Activated CD4-positive, alpha-beta T cell treated with anti-CD3 and anti-CD28 coated beads, Interleukin-2, amount 50 U/mL, for 1 hour (primary cell): ENCODE measurements around the gene LCE1F.

ENCODE experiments used
- DNase-seq: peaks from one replicate; pipeline ENCODE4 v3.0.0-alpha.2; 2020

Gene LCE1F, protein sequence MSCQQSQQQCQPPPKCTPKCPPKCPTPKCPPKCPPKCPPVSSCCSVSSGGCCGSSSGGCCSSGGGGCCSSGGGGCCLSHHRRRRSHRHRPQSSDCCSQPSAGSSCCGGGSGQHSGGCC

DNA sequence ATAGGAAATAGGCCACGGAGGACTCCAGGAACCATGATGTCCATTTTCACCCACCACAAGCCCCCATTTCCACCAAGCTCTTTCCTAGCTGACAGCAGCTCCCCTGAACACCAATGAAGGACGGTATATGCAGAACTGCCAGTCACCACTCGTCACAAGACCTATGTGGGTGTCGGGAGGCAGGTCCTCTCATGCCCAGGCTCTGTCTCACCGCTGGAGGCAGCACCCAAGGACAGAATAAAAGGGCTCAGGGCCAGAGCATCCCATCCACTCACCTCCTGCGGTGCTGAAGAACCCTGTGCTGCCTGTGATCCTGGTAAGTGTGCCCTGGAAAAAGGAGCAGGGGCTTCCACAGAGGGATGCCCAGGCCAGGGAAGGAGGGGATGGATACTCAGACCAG, at the start of gene LCE1F:
LCE1F (plus strand) TSS at position 266 of the 400 bp plus-strand sequence. CDS start 1,232 bp downstream, outside the sequence.
- DNase-seq, result no peak

DNA sequence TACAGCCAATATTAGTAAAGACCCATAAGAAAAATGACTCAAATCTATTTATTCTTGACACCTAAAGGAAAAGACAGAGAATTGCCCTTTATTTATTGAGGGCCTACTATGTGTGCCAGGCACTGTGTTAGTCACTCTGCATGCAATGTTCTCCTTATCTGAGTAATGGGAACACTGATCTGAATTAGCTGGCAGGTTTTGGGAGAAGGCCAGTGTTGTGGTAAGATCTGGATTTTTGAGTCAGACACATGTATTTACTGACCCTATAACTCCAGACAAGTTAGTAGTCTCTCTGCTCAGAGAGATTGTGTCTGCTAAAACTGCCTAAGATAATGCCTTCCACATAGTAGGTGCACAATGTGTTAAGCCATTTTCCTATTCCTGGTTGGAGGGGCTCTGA, 49.7 kb upstream of the LCE1F start:
- DNase-seq, result no peak

DNA sequence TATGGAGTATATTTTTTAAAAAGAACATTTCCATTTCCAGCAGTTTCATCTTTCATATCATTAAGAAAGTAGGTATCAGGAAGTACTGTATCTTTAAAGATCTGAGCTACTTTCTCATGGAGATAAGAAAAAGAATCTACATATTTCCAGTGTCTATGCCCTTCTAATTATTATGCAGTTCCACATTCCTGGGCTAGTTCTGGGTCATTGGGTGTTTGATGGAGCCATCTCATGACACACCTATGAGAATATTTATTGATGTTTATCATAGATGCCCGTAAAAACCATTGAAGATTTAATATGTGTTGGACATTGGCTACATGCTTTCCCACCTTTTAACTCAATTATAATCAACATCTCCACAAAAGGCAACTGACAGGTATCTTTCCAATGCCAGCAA, 46.0 kb upstream of the LCE1F start:
- no peak for DNase-seq

DNA sequence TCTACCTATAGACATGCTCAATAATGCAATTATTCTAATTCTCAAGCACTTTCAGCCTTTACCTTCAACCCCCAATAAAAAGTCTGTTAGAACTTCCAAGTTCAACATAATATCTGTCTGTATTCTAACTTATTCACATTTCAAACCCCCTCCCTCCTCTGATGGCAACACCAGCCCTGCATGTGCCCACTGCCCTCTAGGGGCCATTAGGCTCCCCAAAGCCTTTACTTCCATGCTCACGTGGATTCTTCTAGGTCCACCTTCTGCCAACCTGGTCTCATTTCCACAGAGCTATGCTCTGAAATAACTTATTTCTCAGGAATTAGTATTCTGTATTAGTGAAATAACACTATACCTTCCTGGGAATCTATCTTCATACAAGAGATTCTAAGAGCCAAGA, 39.3 kb upstream of the LCE1F start:
- DNase-seq, result no peak

DNA sequence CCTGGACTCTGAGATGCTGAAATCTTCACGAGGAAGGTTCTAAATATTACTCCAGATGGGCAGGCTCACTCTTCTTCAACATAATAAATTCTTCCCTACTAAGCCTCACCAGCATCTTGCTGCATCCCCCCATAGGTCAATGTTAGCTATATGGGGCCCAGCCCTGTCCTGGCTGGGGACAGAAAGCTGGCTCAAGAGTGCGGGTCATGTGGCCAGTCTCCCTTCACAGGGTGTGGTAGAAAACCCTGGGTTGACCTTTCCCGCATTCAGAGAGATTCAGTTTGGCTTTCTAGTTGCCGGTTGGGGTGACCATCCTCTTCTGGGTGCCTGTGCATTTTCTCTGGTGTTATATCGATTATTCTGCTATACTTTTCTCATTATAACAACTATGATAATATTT, 36.9 kb upstream of the LCE1F start:
- no peak for DNase-seq

DNA sequence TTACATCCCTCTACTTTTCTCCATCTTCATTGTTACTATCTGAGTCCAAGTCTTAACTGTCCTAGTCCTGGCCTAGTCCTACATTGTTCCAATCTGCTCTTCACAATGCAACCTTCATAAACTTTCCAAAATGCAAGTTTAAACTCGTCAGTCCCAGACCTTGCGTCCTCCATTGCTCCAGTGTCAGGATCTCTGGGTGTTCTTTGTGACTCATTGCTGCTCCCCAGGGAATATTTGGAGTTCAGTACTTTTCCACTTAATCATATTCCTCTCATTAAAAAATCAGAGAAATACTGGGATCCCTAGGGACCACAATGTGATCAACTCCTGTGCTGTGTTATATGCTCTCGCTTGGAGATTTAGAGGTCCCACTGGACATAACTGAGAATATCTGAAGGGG, 35.1 kb upstream of the LCE1F start:
- no peak for DNase-seq

DNA sequence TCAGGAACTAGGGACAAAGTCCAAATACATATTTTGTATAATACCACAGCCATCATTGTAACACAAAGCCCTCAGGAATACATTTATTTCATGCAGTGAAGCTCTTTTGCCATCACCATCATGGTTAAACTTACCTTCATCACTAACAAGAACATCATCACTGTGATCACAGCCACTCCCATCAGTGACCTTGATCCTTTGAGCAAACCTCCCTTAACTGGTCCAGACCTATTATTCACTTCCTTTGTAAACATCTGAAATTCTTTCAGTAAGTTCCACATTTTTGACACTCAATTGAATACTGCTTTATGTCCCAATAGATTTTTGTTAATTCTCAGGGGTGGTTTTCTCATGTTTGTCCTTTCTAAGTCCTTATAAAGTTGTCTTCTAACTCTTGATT, 33.3 kb upstream of the LCE1F start:
- DNase-seq, result no peak

DNA sequence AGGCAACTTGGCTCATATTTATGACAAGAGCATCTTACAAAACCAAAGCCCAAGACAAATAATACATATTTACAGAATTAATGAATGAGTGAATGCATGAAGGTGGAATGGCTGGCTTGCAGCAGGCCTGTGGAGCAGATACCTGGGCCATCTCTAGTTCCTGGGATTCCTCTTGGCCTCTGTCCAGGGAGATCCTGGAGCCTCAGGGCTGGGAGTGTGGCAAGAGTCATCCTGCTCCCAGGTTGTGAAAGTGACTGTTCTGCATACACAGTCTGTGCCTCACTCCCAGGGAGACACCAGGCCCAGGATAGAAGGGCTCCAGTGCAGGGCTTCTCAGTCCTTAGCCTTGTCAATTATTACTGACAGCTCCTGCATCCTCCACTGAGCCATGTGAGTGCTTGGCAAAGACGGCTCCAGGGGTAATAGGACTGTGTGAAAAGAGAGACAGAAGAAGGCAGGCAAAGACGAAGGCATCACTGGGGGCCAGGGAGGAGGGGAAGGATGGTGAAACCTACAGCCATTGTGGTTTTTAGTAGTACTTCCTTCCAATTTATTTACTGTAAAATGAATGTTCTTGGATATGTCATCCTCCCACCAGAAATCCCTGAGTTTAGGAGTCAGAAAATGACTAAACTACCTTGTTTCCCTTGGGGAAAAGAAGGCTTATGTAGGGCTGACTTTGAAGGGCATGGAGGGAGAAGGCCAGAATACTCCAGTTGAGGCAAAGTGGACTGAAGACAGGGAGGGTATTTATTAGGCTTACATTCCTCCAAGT, 31.4 kb upstream of the LCE1F start:
- no peak for DNase-seq

DNA sequence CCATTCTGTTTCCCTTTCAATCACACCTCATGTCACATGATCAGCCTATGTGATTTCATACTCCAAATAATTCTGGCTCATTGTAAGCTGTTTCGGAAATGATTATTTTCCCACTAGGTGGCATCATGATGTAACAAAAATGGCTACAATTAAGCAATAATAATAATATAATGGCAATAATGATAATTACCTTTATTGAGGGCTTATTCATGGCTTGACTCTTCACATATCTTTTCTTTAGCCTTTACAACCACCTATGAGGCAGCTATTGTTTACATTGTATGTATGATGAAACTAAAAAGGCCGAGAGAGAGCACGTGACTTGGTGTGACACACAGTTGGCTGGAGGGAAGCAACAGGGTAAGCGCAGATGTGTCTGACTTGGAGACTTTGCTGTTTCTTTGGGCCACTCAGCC, 29.6 kb upstream of the LCE1F start:
- no peak for DNase-seq

DNA sequence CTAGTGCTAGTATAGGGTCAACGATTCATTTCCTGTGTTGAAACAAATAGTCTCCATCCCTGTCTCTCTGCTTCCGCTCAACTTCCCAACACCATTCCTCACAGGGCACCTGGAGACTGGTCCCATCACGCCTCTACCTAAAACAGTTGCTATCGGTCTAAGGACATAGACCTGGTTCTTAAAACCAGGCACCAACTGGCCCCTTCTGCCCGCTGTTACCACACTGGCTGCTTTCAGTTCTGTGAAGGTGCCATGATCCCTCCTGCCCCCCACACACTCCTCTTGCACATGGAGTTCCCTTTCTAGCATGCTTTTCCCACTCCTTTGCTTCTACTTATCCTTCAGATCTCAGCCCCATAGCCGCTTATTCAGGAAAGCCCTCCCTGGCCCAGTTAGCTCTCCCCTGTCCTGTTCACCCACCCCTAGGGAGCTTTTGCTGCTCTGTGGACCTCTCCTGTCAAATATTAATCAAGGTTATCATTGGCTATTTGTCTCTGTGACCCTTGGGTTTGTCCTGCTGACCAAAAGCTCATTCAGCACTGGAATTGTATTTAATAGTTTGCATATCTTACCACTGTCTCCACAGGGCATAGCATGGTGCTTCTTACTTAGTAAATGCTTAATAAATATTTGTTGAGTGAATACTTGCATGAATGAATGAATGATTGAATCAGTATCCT, 29.0 kb upstream of the LCE1F start:
- DNase-seq, result no peak

DNA sequence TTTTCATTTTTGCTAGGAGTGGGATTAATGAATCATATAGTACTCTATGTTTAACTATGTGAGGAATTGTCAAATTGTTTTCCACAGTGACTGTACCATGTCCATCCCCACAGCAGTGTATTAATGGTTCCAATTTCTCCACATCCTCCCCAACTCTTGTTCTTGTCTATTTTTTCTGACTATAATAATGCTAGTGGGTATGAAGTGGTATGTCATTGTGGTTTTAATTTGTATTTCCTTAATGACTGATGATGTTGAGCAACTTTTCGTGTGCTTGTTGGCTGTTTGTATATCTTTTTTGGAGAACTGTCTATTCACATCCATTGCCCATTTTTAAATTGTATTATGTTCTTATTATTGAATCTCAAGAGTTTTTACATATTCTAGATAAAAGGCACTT, 27.1 kb upstream of the LCE1F start:
- no peak for DNase-seq

DNA sequence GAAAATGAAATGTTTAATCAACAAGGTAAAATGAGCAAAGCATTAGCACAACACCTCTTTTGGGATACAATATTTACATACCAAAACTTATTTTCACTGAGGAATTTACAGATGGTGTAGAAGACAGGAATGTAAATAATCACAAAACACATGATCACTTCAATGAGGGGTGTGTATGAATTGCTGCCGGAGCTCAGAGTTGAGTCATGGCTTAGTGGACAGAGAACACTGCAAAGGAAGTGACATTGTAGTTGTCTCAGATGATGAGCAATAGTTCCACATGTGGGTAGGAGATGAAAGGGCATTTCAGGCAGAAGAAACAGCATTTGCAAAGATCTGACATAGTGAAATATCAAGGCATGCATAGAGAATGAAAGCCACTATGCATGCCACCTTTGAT, 22.7 kb upstream of the LCE1F start:
- DNase-seq, result no peak

DNA sequence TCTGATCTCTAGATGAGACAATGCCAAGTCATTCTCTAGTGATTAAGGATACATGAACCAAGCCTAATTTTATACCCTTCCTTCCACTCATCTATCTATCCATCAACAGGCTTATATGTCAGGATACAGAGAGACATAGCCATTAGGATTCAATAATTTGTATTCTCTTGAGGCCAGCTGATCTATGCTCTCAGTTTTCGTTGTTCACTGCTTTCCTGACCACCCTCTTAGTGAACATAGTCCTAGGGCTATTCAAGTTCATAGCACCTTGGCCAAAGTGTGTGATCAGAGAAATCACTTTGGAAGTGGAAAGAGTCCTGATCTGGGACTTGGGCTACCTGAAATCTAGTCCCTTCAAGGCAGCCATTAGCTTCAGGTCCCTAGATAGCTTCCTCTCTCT, 21.4 kb upstream of the LCE1F start:
- no peak for DNase-seq

DNA sequence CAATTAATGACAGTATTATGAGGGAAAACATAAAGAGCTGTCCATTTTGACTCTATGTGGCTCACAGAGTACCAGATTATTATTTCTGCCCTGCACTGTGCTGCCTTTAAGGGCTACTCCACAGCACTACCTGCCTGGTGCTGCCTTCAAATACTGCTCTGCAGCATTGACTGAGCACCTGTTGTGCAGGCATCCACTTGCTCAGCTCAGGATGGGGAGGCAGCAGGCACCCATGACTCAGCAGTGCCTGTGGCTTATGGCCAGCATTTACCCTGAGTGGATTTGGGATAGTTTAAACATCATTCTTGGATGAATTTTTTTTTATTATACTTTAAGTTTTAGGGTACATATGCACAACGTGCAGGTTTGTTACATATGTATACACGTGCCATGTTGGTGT, 18.1 kb upstream of the LCE1F start:
- no peak for DNase-seq

DNA sequence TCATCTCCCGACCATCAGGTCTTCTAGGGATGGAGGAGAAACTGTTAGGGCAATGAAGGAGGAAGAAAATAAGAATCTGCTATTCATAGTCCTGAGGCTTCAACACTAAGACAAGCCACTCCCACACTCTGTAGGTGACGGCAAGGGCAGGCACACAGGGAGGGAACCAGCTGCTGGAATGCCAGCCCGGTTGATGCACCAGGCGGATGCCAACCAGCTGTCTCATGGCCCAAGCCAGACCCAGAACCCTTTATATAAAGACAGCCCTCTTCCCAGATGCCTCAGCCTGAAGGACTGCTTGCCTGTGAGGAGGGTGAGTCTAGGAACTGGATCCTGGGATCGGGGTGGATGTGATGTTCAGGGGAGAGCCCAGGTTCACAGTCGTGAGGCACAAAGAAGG, 17.2 kb upstream of the LCE1F start, which contains the start of gene KPRP:
KPRP (plus strand) TSS at position 279 of the 400 bp plus-strand sequence. CDS start 1,564 bp downstream, outside the sequence.
- no peak for DNase-seq

DNA sequence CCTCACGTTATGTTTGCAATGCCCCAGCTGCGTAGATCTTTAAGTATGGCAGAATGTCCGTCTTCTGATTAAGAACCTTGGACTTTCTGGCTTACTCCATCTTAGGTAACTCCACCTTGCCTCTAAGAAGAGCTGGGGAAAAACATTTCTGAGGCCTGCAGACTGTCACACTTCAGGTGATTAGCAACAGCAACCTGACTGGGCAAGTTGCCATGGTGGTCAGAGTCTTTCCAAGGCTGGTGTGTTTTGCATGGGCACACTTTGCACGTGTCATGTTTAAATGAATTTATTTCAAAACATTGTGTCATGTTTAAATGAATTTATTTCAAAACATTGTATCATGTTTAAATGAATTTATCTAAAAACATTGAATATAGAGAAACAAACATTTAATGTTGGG, 16.3 kb upstream of the LCE1F start:
- DNase-seq, result no peak

DNA sequence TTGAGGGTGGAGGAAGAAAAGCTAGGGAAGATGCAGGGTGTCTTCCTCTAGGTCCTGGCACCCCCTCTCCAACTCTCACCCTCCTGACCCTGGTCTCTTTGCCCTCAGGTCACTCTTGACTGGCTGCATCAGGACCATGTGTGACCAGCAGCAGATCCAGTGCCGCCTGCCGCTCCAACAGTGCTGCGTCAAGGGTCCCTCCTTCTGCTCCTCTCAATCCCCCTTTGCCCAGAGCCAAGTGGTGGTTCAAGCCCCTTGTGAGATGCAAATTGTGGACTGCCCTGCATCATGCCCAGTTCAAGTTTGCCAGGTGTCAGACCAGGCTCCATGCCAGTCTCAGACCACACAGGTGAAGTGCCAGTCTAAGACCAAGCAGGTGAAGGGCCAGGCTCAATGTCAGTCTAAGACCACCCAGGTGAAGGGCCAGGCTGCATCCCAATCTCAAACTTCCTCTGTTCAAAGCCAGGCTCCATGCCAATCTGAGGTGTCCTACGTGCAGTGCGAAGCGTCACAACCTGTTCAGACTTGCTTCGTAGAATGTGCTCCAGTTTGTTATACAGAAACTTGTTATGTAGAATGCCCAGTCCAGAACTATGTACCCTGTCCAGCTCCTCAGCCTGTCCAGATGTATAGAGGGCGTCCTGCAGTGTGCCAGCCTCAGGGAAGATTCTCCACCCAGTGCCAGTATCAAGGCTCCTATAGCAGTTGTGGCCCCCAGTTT, 15.3 kb upstream of the LCE1F start:
- DNase-seq, result no peak

DNA sequence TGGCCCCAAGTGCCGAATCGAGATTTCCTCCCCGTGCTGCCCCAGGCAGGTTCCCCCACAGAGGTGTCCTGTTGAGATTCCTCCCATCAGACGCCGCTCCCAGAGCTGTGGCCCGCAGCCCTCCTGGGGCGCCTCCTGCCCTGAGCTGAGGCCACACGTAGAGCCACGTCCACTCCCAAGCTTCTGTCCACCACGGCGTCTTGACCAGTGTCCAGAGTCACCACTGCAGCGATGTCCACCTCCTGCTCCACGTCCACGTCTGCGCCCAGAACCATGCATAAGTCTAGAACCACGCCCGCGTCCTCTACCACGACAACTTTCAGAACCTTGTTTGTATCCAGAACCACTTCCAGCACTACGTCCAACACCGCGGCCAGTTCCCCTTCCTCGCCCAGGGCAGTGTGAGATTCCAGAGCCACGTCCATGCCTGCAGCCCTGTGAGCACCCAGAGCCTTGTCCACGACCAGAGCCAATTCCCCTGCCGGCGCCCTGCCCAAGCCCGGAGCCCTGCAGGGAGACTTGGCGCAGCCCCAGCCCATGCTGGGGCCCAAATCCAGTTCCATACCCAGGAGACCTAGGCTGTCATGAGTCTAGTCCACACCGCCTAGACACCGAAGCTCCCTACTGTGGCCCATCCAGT, 14.3 kb upstream of the LCE1F start:
- no peak for DNase-seq

DNA sequence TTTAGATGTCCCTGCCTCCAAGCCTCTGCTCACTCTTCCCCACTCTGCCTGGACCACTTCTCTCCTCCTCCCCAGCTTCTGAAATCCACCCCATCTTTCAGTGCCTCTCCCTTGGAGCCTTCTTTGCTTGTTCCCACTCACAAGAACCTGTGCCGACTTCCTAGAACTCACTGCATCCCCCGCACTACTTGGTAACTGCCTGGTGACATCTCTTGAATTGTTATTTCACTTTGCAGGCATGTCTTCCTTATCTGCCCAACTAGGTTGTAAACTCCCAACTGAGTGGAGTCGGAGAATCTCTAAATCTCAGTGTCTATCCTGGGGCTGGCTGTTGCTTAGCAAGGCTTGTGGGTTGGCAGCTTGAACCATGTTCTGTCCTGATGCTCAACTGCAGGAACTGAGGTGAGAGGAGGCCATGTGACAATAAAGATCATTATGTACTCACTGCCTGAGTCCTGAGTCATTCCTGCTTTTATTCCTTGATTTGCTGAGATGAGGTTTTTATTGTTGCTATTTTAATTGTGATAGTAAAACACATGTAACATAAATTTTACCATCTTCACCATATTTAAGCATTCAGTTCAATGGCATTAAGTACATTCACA, 13.2 kb upstream of the LCE1F start:
- DNase-seq, result no peak

DNA sequence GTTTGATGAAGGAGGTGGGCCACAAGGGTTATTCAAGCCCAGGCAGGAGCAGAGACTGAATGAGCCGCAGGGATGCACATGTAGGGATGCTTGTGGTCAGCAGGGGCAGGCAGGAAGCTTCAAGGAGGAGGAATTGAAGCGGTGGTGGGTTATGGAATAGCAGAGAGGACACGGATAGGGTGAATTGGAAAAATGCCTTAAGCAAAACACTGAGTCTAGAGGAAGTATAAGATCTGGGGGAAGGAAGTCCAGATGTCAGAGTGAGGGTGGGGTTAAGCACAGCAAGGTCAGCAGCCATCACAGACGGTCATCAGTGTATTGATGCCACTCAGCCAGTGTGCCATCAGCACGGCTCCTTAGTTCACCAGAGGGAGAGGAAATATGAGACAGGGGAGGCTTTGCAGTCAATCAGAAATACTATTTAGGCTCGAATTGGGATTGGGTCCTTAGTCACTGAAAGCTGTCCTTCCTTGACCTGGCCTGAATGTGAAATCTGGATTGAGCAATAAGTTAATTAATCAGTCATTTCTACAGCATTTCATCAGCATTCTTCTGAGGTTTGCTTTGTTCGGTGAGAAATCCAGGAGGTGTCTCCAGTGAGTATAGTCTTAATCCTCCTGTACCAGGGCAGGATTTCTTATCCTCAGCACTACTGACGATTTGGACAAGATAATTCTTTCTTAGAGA, 6.0 kb upstream of the LCE1F start:
- no peak for DNase-seq

DNA sequence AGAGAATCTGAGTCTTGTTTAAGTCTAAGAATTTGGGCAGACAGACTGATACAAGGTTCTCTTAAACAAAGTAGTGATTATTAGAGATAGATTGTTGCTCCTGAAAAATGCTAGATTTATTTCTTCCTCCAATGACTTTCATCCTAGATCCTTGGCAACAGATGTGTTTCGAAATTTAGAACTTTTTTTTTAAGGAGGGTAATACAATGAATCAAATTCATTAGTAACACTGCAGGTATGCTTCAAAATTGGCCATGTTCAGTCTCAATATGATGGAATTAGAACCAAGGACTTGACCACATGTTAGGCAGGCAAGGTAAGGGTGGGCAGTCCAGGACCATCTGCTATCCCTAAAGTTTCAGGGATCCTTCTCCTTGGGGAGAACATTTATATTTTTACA, 4.5 kb upstream of the LCE1F start:
- DNase-seq, result no peak

DNA sequence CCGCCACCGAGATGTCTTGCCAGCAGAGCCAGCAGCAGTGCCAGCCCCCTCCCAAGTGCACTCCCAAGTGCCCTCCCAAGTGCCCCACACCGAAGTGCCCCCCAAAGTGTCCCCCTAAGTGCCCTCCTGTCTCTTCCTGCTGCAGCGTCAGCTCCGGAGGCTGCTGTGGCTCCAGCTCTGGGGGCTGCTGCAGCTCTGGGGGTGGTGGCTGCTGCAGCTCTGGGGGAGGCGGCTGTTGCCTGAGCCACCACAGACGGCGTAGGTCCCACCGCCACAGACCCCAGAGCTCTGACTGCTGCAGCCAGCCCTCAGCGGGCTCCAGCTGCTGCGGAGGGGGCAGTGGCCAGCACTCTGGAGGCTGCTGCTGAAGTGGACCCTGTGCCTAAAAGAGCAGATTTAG, 1.4 kb downstream of the LCE1F start:
- DNase-seq, result no peak
